Lower leg skin (tissue), 4 donors: ENCODE results near the gene CSNK1A1L. TPM values are rescaled to one million over a fixed set of nuclear protein-coding genes. Genes with fewer than 3 reads are reported as not detected.

Experiments used
- DNase-seq, 2 donors: peaks; one replicate each; pipeline ENCODE4 v3.0.0-alpha.2; 2019; ENCODE audit warnings: low spot score in 2 of 2
- H3K4me3 ChIP-seq: fragments of 200-600 bp; sonication (generic); 2 replicates; pipeline ENCODE4 v1.5.1; 2017; ENCODE audit warnings: mild to moderate bottlenecking, low read depth; ENCODE audit not compliant: poor library complexity, severe bottlenecking
- POLR2A ChIP-seq, 2 donors: fragments of 450-650 bp; IDR thresholded peaks; one replicate each; pipeline ENCODE4 v1.6.1; 2016 to 2017; ENCODE audit warnings: antibody characterized with exemption in 2 of 2, mild to moderate bottlenecking in 1 of 2, moderate library complexity in 1 of 2
- WGBS, 2 donors: methylation state at CpG; one replicate each; pipeline ENCODE4 v1.1.5; 2018; 5-methylcytosine and 5-hydroxymethylcytosine counted together
- intact Hi-C: fragments of 100-400 bp; cut with DNase I; formaldehyde crosslinking; loops from one replicate; pipeline ENCODE4 v1.15.0; 2023; ENCODE audit warnings: low total_unique reads
- total RNA-seq, 4 donors: library from RNA; depleted of rRNA; stranded (reverse); fragments of >200 nt; gene quantifications; one replicate each; pipeline ENCODE4 v1.1.0, GENCODE V29; 2016
- TF ChIP-seq, protein P1 (sequence below), 3 donors: fragments of 450-650 bp; IDR thresholded peaks; one replicate each; pipeline ENCODE4 v1.5.1; 2016; ENCODE audit warnings: antibody characterized with exemption in 3 of 3, mild to moderate bottlenecking in 3 of 3, moderate library complexity in 2 of 3

CSNK1A1L gene
- total RNA-seq, 4 donors from 2014 or later, result not detected

DNA sequence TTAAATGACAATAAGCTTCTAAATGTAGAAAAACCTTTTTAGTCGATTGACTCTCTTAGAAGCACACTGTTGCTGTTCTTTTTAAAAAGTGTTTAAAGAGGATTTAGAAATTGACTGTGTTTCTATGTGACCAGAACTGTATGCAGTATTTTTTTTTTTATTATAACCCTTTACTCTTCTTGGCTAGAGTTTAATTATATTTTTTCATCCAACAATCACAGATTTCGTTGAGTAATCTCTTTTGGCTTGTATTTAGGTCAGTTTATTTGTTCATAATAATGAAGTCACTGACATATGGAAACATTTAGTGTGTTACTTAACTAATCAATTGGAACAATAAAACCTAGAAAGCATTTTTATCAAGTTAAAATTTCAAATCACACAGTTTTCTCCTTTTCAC, 19.9 kb downstream of the CSNK1A1L start:
- intact Hi-C loops, result no loop called here
- no peak overlapping the region for H3K4me3 ChIP-seq
- WGBS, 2 donors, result 48 to 50% methylated on average over 2 of the region's 2 CpGs
- TF ChIP-seq, protein P1, sequence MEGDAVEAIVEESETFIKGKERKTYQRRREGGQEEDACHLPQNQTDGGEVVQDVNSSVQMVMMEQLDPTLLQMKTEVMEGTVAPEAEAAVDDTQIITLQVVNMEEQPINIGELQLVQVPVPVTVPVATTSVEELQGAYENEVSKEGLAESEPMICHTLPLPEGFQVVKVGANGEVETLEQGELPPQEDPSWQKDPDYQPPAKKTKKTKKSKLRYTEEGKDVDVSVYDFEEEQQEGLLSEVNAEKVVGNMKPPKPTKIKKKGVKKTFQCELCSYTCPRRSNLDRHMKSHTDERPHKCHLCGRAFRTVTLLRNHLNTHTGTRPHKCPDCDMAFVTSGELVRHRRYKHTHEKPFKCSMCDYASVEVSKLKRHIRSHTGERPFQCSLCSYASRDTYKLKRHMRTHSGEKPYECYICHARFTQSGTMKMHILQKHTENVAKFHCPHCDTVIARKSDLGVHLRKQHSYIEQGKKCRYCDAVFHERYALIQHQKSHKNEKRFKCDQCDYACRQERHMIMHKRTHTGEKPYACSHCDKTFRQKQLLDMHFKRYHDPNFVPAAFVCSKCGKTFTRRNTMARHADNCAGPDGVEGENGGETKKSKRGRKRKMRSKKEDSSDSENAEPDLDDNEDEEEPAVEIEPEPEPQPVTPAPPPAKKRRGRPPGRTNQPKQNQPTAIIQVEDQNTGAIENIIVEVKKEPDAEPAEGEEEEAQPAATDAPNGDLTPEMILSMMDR (IDR thresholded peaks at IDR 0.05), result no peak
- no peak for TF ChIP-seq POLR2A (IDR thresholded peaks at IDR 0.05)
- DNase-seq, result no peak

DNA sequence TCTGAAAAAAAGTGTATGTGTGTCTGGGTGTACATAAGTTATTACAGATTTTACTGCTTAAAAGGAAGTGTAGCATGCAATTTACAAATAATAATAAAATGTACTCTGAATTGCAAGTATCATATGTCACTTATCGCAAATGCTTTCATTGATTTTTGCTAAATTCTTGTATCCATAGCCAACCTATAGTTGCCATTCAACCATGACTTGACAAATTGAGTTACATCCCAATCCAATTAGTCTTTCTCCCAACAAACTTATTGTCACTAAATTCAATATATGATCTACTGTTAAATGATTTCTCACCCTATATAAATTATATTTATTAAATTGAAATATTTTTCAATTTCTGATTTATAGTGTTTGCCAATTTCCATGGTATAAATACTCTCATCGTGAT, 28.6 kb downstream of the CSNK1A1L start:
- 99 to 100% methylated on average over 2 of the region's 2 CpGs for WGBS, 2 donors
- intact Hi-C loops, result no loop called here
- TF ChIP-seq, protein P1 (IDR thresholded peaks at IDR 0.05), result no peak
- no peak for TF ChIP-seq POLR2A (IDR thresholded peaks at IDR 0.05)
- no peak overlapping the region for H3K4me3 ChIP-seq
- no peak for DNase-seq

GRCh38 chr13:37075164-37075563, 30.3 kb downstream of the CSNK1A1L start:
- H3K4me3 ChIP-seq, result no peak overlapping the region
- TF ChIP-seq, protein P1 (IDR thresholded peaks at IDR 0.05), result no peak
- TF ChIP-seq POLR2A (IDR thresholded peaks at IDR 0.05), result no peak
- intact Hi-C loops, result no loop called here
- 85 to 86% methylated on average over 2 of the region's 2 CpGs for WGBS, 2 donors
- no peak for DNase-seq

- DNase-seq, result no peak
- intact Hi-C loops, result no loop called here
- WGBS, 2 donors, result 0 to 3% methylated on average over 1 of the region's 1 CpG
- TF ChIP-seq POLR2A (IDR thresholded peaks at IDR 0.05), result no peak
- TF ChIP-seq, protein P1 (IDR thresholded peaks at IDR 0.05), result no peak
- H3K4me3 ChIP-seq, result no peak overlapping the region
Measured at GRCh38 chr13:37074703-37075102, 30.8 kb downstream of the CSNK1A1L start.

DNA sequence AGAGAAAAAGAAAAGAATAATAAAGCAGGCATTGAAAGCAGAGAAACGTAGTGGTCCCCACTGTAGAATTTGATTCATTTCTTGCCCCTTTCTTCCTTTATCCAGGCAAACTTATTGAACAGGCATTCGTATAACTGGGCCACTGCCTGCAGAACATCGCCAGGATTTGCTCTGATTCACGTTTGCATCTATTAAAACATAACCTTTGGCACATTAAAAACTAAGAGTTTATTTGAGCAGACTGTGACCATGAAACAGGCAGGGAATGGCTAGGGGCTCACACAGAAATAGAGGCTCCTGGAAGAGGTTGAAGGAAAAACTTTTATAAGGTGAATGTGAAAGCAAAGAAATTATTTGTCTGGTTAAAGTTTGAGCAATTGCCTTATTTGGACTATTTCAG, 33.4 kb downstream of the CSNK1A1L start:
- DNase-seq, result no peak
- intact Hi-C loops, result no loop called here
- TF ChIP-seq POLR2A (IDR thresholded peaks at IDR 0.05), result no peak
- TF ChIP-seq, protein P1 (IDR thresholded peaks at IDR 0.05), result no peak
- no peak overlapping the region for H3K4me3 ChIP-seq
- 52 to 61% methylated on average over 4 of the region's 4 CpGs for WGBS, 2 donors

DNA sequence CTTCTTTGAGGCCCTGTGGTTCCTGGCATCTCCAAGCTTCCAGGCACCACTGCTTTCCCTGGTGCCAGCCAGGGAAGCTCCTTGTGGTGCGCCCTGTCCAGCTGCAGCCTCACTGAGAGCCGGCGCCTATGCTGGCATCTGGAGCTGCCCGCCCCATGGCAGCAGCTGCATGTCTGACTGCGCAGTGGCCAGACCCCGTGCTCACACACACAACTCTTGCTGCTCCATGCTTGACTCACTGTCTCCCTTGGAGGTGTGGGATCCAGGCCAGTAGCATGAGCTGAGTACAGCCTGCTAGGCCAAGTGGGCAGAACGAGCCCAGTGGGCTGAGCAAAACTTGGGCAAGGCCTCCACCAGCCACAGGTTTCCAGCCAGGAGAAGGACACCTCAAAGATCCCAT, 34.5 kb downstream of the CSNK1A1L start:
- DNase-seq, result no peak
- H3K4me3 ChIP-seq, result no peak overlapping the region
- intact Hi-C loops, result no loop called here
- TF ChIP-seq POLR2A (IDR thresholded peaks at IDR 0.05), result no peak
- TF ChIP-seq, protein P1 (IDR thresholded peaks at IDR 0.05), result no peak
- WGBS, 2 donors, result 75 to 92% methylated on average over 4 to 7 of the region's 7 CpGs
